Left ventricle myocardium inferior (tissue), 1 donor: Measurements from ENCODE around the gene PFKL. TPM values are rescaled to one million over a fixed set of nuclear protein-coding genes. Genes with fewer than 3 reads are reported as not detected.
"Not testable (repeated sequence)": the region's sequence is repeated elsewhere in the genome, so short reads cannot be mapped to it uniquely, and the experiment has no call there.

Experiments used
- DNase-seq: peaks from one replicate; pipeline ENCODE4 v3.0.0-alpha.2; 2020
- H3K27ac ChIP-seq: fragments of 200-600 bp; replicated peaks from 2 replicates; pipeline ENCODE4 v1.8.0; 2021
- H3K27me3 ChIP-seq: fragments of 200-600 bp; 2 replicates; pipeline ENCODE4 v1.8.0; 2021; ENCODE audit warnings: low read depth
- H3K36me3 ChIP-seq: fragments of 200-600 bp; 2 replicates; pipeline ENCODE4 v1.8.0; 2021
- H3K4me1 ChIP-seq: fragments of 200-600 bp; 2 replicates; pipeline ENCODE4 v1.8.0; 2021
- H3K4me3 ChIP-seq: fragments of 200-600 bp; 2 replicates; pipeline ENCODE4 v1.8.0; 2021; ENCODE audit warnings: mild to moderate bottlenecking, moderate library complexity
- H3K9me3 ChIP-seq: fragments of 200-600 bp; replicated peaks from 2 replicates; pipeline ENCODE4 v1.8.0; 2021
- CTCF ChIP-seq: fragments of 200-600 bp; IDR thresholded peaks from 2 replicates; pipeline ENCODE4 v1.8.0; 2021; ENCODE audit warnings: antibody characterized with exemption, mild to moderate bottlenecking, borderline replicate concordance
- intact Hi-C: fragments of 100-400 bp; cut with micrococcal nuclease; formaldehyde crosslinking; loops from one replicate; pipeline ENCODE4 v1.11.0; 2022
- total RNA-seq: library from RNA; stranded (reverse); fragmentation: NEBNext Ultra II Directional; extraction: Animal tissue kit (Norgen Biotek cat#: 25700); gene quantifications from one replicate; pipeline ENCODE4 v1.2.1, GENCODE V29; 2021
- donor health status: DM: no; HTN: yes; CAD: no; lungs with severe emphysema.

The PFKL gene
- total RNA-seq, 1 donor from 2014 or later: 47.7 TPM

DNA sequence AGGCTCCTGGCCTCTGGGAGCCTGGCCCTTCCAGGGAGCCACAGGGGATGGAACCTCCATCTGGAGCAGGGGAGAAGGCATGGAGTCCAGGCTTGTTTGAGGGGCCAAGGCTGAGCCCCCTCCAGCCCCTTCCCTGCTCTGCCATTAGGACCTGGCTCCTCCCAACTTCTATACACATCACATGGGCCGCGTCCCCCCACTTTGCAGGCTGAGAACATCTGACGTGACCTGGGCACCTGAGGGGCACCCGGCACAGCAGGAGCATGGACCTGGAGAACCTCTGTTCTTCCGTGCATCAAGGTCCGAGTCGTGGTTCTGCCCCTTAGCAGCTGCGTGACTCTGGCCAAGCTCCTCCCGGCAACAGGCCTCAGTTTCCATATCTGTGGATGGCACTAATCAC is 18.1 kb upstream of the PFKL start:
- no peak for TF ChIP-seq CTCF
- no peaks in the 10 kb centered on the region for H3K36me3 ChIP-seq
- peaks cover 23% of the 10 kb centered on the region for H3K27me3 ChIP-seq
- no peak overlapping the region for H3K4me3 ChIP-seq
- H3K9me3 ChIP-seq: no peaks in the 10 kb centered on the region
- peaks cover 8% of the 10 kb centered on the region for H3K4me1 ChIP-seq
- no peak for DNase-seq
- H3K27ac ChIP-seq: no peak overlapping the region
- intact Hi-C loops: no loop called here

DNA sequence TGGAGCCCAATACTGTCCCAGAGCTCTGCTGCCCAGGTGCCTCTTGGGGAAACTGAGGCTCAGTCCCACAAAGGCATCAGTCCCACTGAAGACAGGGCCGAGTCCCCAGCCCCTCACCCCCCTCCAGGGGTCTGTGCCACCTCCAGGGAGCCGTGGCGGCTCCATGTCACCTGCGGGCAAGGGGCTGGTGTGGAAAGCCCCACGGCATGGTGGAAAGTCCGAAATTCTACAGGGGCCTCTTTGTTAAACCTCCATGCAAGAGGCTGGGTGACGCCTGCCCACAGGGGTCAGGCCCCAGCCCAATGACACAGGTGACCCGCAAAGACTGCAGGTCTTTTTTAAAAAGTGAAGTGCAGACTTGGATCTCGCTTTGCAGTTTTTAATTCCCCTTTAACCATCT is 17.5 kb upstream of the PFKL start:
- Histone ChIP-seq H3K27ac (no peak overlapping the region), H3K27me3 (peaks cover 29% of the 10 kb centered on the region), H3K9me3 (no peaks in the 10 kb centered on the region), H3K4me3 (no peak overlapping the region), H3K36me3 (no peaks in the 10 kb centered on the region), H3K4me1 (peaks cover 8% of the 10 kb centered on the region)
- intact Hi-C loops: no loop called here
- TF ChIP-seq CTCF: no peak
- DNase-seq: no peak

- peaks cover 38% of the 10 kb centered on the region for H3K27me3 ChIP-seq
- intact Hi-C loops, H3K36me3 ChIP-seq, H3K4me3 ChIP-seq, DNase-seq, H3K4me1 ChIP-seq, H3K9me3 ChIP-seq, H3K27ac ChIP-seq: not testable (repeated sequence)
These were observed 16.6 kb upstream of the PFKL start for GRCh38 chr21:44283211-44283785.

GRCh38 chr21:44283948-44284347 is 15.9 kb upstream of the PFKL start:
- Histone ChIP-seq H3K27ac (no peak overlapping the region), H3K4me1 (peaks cover 8% of the 10 kb centered on the region), H3K9me3 (no peaks in the 10 kb centered on the region), H3K36me3 (no peaks in the 10 kb centered on the region), H3K27me3 (peaks cover 38% of the 10 kb centered on the region), H3K4me3 (no peak overlapping the region)
- no peak for TF ChIP-seq CTCF
- DNase-seq: no peak
- intact Hi-C loops: no loop called here

DNA sequence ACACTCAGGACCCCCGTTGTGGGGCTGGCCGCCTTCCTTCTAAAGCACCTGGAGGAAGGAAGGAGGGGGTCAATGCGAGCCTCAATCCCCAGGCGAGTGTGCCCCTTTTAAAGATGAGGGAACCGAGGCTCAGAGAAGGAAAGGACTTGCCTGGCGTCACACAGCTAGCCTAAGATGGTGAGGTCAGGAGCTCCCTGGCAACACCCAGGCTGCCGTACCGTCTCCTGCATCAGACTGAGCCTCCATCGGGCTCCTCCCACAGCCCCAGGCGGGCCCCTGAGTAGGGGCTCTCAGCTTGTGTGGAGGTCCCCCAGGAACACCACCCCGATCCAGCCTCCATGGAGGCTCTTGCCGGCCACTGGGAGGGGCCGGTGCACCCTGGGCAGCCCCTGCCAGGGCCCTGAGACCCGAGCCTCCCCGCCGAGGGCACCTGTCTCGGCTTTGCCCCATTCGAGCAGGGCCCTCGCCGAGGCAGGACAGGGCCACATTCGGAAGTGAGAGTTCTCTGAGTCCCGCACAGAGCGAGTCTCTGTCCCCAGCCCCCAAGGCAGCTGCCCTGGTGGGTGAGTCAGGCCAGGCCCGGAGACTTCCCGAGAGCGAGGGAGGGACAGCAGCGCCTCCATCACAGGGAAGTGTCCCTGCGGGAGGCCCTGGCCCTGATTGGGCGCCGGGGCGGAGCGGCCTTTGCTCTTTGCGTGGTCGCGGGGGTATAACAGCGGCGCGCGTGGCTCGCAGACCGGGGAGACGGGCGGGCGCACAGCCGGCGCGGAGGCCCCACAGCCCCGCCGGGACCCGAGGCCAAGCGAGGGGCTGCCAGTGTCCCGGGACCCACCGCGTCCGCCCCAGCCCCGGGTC is 14.5 kb upstream of the PFKL start, which contains the start of gene AIRE:
TSS of gene AIRE (plus strand) at position 739 of the 855 bp plus-strand sequence. CDS start 131 bp downstream, outside the sequence.
- intact Hi-C loops: no loop called here
- Histone ChIP-seq H3K4me1 (peaks cover 8% of the 10 kb centered on the region), H3K9me3 (no peaks in the 10 kb centered on the region), H3K27ac (no peak within 1 kb of the TSS), H3K4me3 (peak within 1 kb of the TSS; percentile 54), H3K27me3 (peaks cover 38% of the 10 kb centered on the region), H3K36me3 (no peaks in the 10 kb centered on the region)
- no peak for TF ChIP-seq CTCF
- DNase-seq: no peak
